IMR-90 (cell line): ENCODE measurements around the gene GMEB2. TPM values are rescaled to one million over a fixed set of nuclear protein-coding genes. Genes with fewer than 3 reads are reported as not detected.

Experiments
- ATAC-seq: fragments of 200-7000 bp; cut with Tn5 transposase; 2 replicates; pipeline ENCODE4 v1.9.1; 2020; ENCODE audit warnings: low read depth, mild to moderate bottlenecking, moderate library complexity
- BruUV-seq: library from RNA; stranded (reverse); fragments of 400-500 nt; replicated peaks from 2 replicates; lab custom pipeline; 2021; lab: Mats Ljungman, UMichigan
- CTCF ChIA-PET: fragments of 300-600 bp; formaldehyde crosslinking; extraction: SDS; loops from one replicate; lab custom pipeline; 2021; ENCODE audit warnings: antibody characterized with exemption; lab: Yijun Ruan, JAX
- POLR2A ChIA-PET: fragments of 300-600 bp; sonication (Branson Sonifier 250); formaldehyde crosslinking; loops from one replicate; lab custom pipeline; 2022; ENCODE audit warnings: antibody characterized with exemption; ENCODE audit not compliant: unreplicated experiment; lab: Charles Lee
- DNase-seq: peaks from one replicate; pipeline ENCODE4 v3.0.0; 2013
- H2AFZ ChIP-seq: replicated peaks from 2 replicates; pipeline ENCODE3; 2013; ENCODE audit warnings: low read length, mild to moderate bottlenecking; ENCODE audit not compliant: poor library complexity
- H2AK5ac ChIP-seq: 2 replicates; pipeline ENCODE4 v1.6.1; 2013; ENCODE audit warnings: low read depth, low read length, inconsistent platforms
- H2AK9ac ChIP-seq: replicated peaks from 2 replicates; pipeline ENCODE3; 2013; ENCODE audit warnings: mild to moderate bottlenecking, low read depth, low read length, moderate library complexity; ENCODE audit not compliant: poor library complexity
- H2BK120ac ChIP-seq: 2 replicates; pipeline ENCODE4 v1.6.1; 2013; ENCODE audit warnings: low read depth, low read length, inconsistent platforms
- H2BK15ac ChIP-seq: 3 replicates; pipeline ENCODE4 v1.6.1; 2013; ENCODE audit warnings: low read depth, low read length, inconsistent platforms
- H2BK20ac ChIP-seq: 2 replicates; pipeline ENCODE4 v1.6.1; 2013; ENCODE audit warnings: low read depth, mild to moderate bottlenecking, inconsistent platforms, low read length, moderate library complexity
- H2BK5ac ChIP-seq: 2 replicates; pipeline ENCODE4 v1.6.1; 2013; ENCODE audit warnings: mild to moderate bottlenecking, low read depth, low read length, inconsistent platforms; ENCODE audit not compliant: poor library complexity, severe bottlenecking
- H3K14ac ChIP-seq: replicated peaks from 2 replicates; pipeline ENCODE4 v1.6.1; 2013; ENCODE audit warnings: low read depth, low read length, inconsistent platforms
- H3K18ac ChIP-seq: 2 replicates; pipeline ENCODE4 v1.6.1; 2013; ENCODE audit warnings: low read depth, low read length, control low read depth
- H3K23ac ChIP-seq: 2 replicates; pipeline ENCODE4 v1.6.1; 2013; ENCODE audit warnings: low read depth, low read length, inconsistent platforms
- H3K27ac ChIP-seq: 2 replicates; pipeline ENCODE4 v1.5.1; 2013; ENCODE audit warnings: mild to moderate bottlenecking, control low read depth, low read length; ENCODE audit not compliant: insufficient read depth
- H3K27me3 ChIP-seq: 2 replicates; pipeline ENCODE4 v1.6.1; 2013; ENCODE audit warnings: low read length; ENCODE audit not compliant: control insufficient read depth, insufficient read depth
- H3K36me3 ChIP-seq: 2 replicates; pipeline ENCODE4 v1.6.1; 2013; ENCODE audit warnings: low read length, mixed read lengths; ENCODE audit not compliant: control insufficient read depth, insufficient read depth
- H3K4ac ChIP-seq: 2 replicates; pipeline ENCODE4 v1.6.1; 2013; ENCODE audit warnings: low read depth, low read length, inconsistent platforms
- H3K4me1 ChIP-seq: 2 replicates; pipeline ENCODE4 v1.6.1; 2013; ENCODE audit warnings: low read length, mixed read lengths; ENCODE audit not compliant: control insufficient read depth, insufficient read depth
- H3K4me2 ChIP-seq: 2 replicates; pipeline ENCODE4 v1.6.1; 2013; ENCODE audit warnings: low read depth, mild to moderate bottlenecking, control low read depth, low read length, moderate library complexity
- H3K4me3 ChIP-seq: 2 replicates; pipeline ENCODE4 v1.5.1; 2013; ENCODE audit warnings: low read depth, mild to moderate bottlenecking, control low read depth, low read length, moderate library complexity; ENCODE audit not compliant: insufficient read depth
- H3K56ac ChIP-seq: 2 replicates; pipeline ENCODE4 v1.6.1; 2013; ENCODE audit warnings: low read length, inconsistent platforms; ENCODE audit not compliant: insufficient read depth; ENCODE audit errors: extremely low read depth
- H3K79me1 ChIP-seq, 2 experiments: 2 replicates each; pipeline ENCODE4 v1.6.1; 2013; ENCODE audit warnings: low read length in 2 of 2, inconsistent platforms in 1 of 2, low read depth in 1 of 2
- H3K9ac ChIP-seq: 2 replicates; pipeline ENCODE4 v1.6.1; 2013; ENCODE audit warnings: low read depth, low read length, control low read depth
- H3K9me1 ChIP-seq: 2 replicates; pipeline ENCODE4 v1.6.1; 2013; ENCODE audit warnings: low read length, inconsistent platforms; ENCODE audit not compliant: insufficient read depth
- H3K9me3 ChIP-seq: 2 replicates; pipeline ENCODE4 v1.6.1; 2013; ENCODE audit warnings: low read length; ENCODE audit not compliant: control insufficient read depth, insufficient read depth
- H4K20me1 ChIP-seq: 2 replicates; pipeline ENCODE4 v1.6.1; 2013; ENCODE audit warnings: low read length, inconsistent platforms; ENCODE audit not compliant: insufficient read depth
- H4K5ac ChIP-seq: 2 replicates; pipeline ENCODE4 v1.6.1; 2013; ENCODE audit warnings: mild to moderate bottlenecking, low read depth, low read length, control low read depth
- H4K8ac ChIP-seq, 2 experiments: 2 replicates each; pipeline ENCODE4 v1.6.1; 2013; ENCODE audit warnings: low read depth in 2 of 2, low read length in 2 of 2, control low read depth in 1 of 2, inconsistent platforms in 1 of 2
- H4K91ac ChIP-seq: 2 replicates; pipeline ENCODE4 v1.6.1; 2013; ENCODE audit warnings: low read depth, low read length, inconsistent platforms; ENCODE audit not compliant: insufficient read depth
- NFE2L2 ChIP-seq: fragments of 150-350 bp; IDR thresholded peaks from 2 replicates; pipeline ENCODE4 v1.6.1; 2016; ENCODE audit warnings: low read depth, mild to moderate bottlenecking, low read length
- POLR2A ChIP-seq: IDR thresholded peaks from 2 replicates; pipeline ENCODE4 v1.6.1; 2012; ENCODE audit warnings: mild to moderate bottlenecking, low read depth, low read length
- SMC3 ChIP-seq: fragments of 150-350 bp; IDR thresholded peaks from 2 replicates; pipeline ENCODE4 v1.6.1; 2016; ENCODE audit warnings: low read depth, mild to moderate bottlenecking, antibody characterized with exemption, low read length, moderate library complexity
- WGBS, 2 experiments: methylation state at CpG; one replicate each; pipeline versions ENCODE4 v1.1.5 to v1.1.7; 2013; ENCODE audit warnings: missing lambda C conversion rate in 2 of 2; ENCODE audit not compliant: insufficient read length in 1 of 2; ENCODE audit errors: extremely low coverage in 2 of 2; 5-methylcytosine and 5-hydroxymethylcytosine counted together
- dilution Hi-C: fragments of 300-500 bp; cut with HindIII; formaldehyde crosslinking; loops from one replicate; pipeline ENCODE4 v1.14.3; 2018; ENCODE audit warnings: low sequenced_read_pairs; ENCODE audit not compliant: unreplicated experiment
- in situ Hi-C: fragments of 300-500 bp; cut with MboI; formaldehyde crosslinking; loops from 3 replicates; pipeline ENCODE4 v1.14.3; 2019; ENCODE audit warnings: low sequenced_read_pairs, inconsistent platforms, mixed read lengths
- intact Hi-C: fragments of 100-400 bp; cut with micrococcal nuclease; formaldehyde crosslinking; loops from 2 replicates; pipeline ENCODE4 v1.10.0; 2022
- polyA plus RNA-seq, 3 experiments: library from polyadenylated mRNA; depleted of rRNA; stranded (reverse); fragments of >200 nt; gene quantifications; 2 replicates each; pipeline ENCODE4 v1.2.3, GENCODE V29; 2012; ENCODE audit warnings: low replicate concordance in 1 of 3
- total RNA-seq: library from RNA; depleted of rRNA; stranded (reverse); fragments of >200 nt; gene quantifications from 2 replicates; pipeline ENCODE4 v1.2.3, GENCODE V29; 2012

GMEB2 gene
- total and polyA plus RNA-seq, 2 of the 4 experiments (the other 2 are of a cell fraction) = 5.0 to 10.0 TPM

GRCh38 chr20:63547725-63548480 is 79.0 kb downstream of the GMEB2 start, which contains the start of gene SRMS:
Gene SRMS, minus strand, starts transcription at chr20:63547749. Its CDS starts 286 bp downstream, at chr20:63547463.
- no peaks in the 10 kb centered on the region for H3K79me1 ChIP-seq
- H3K4me2 ChIP-seq = no peak within 1 kb of the TSS
- no peak within 1 kb of the TSS for H2AK9ac ChIP-seq
- H2BK20ac ChIP-seq = no peak within 1 kb of the TSS
- no peak within 1 kb of the TSS for H2AFZ ChIP-seq
- H4K5ac ChIP-seq = no peak within 1 kb of the TSS
- ATAC-seq = no peak
- H3K4me1 ChIP-seq = no peaks in the 10 kb centered on the region
- H3K9me3 ChIP-seq = no peaks in the 10 kb centered on the region
- no peak within 1 kb of the TSS for H2BK120ac ChIP-seq
- POLR2A ChIA-PET = no interaction called here
- H3K23ac ChIP-seq = no peak within 1 kb of the TSS
- CTCF ChIA-PET = no interaction called here
- peaks cover 40% of the 10 kb centered on the region for H3K27me3 ChIP-seq
- H4K91ac ChIP-seq = no peak within 1 kb of the TSS
- no peak within 1 kb of the TSS for H2AK5ac ChIP-seq
- H3K4me3 ChIP-seq = no peak within 1 kb of the TSS
- BruUV-seq = no TSS peak
- no peak within 1 kb of the TSS for H3K9ac ChIP-seq
- no peaks in the 10 kb centered on the region for H4K20me1 ChIP-seq
- H3K27ac ChIP-seq = no peak within 1 kb of the TSS
- DNase-seq = no peak
- WGBS, 2 experiments = 51% methylated on average over 15 of the region's 35 CpGs; no CpG with 5 or more reads in 1 of the 2 experiments
- H3K18ac ChIP-seq = no peak within 1 kb of the TSS
- dilution Hi-C loops = no loop called here
- no peaks in the 10 kb centered on the region for H3K9me1 ChIP-seq
- H2BK5ac ChIP-seq = no peak within 1 kb of the TSS
- no peak within 1 kb of the TSS for H3K4ac ChIP-seq
- no peak within 1 kb of the TSS for H3K14ac ChIP-seq
- no peaks in the 10 kb centered on the region for H3K36me3 ChIP-seq
- H3K56ac ChIP-seq = no peak within 1 kb of the TSS
- no peak within 1 kb of the TSS for H2BK15ac ChIP-seq
- intact Hi-C loops = no loop called here
- TF ChIP-seq POLR2A (no peak), NFE2L2 (no peak), SMC3 (no peak)
- H4K8ac ChIP-seq = no peak within 1 kb of the TSS
- in situ Hi-C loops = no loop called here
